Transverse colon (tissue), 4 donors: Measurements from ENCODE around the gene SFXN2. TPM values are rescaled to one million over a fixed set of nuclear protein-coding genes. Genes with fewer than 3 reads are reported as not detected.
"Not testable (repeated sequence)": the region's sequence is repeated elsewhere in the genome, so short reads cannot be mapped to it uniquely, and the experiment has no call there.

ENCODE experiments used
- DNase-seq: peaks from one replicate; pipeline ENCODE4 v3.0.0-alpha.2; 2019
- H3K27ac ChIP-seq, 4 donors: fragments of 200-600 bp; sonication (generic); 2 replicates each; pipeline ENCODE4 v1.5.1; 2016 to 2018; ENCODE audit warnings: inconsistent platforms in 4 of 4
- H3K27me3 ChIP-seq: fragments of 200-600 bp; sonication (generic); 2 replicates; pipeline ENCODE4 v1.5.1; 2017; ENCODE audit warnings: inconsistent platforms
- H3K36me3 ChIP-seq, 4 donors: fragments of 200-600 bp; sonication (generic); 2 replicates each; pipeline ENCODE4 v1.5.1; 2017 to 2019; ENCODE audit warnings: inconsistent platforms in 4 of 4
- H3K4me1 ChIP-seq, 4 donors: fragments of 200-600 bp; sonication (generic); 2 replicates each; pipeline ENCODE4 v1.5.1; 2017 to 2020; ENCODE audit warnings: inconsistent platforms in 4 of 4
- H3K4me3 ChIP-seq, 4 donors: fragments of 200-600 bp; sonication (generic); 1 replicate in 1 of 4; 2 replicates in 3 of 4; pipeline versions ENCODE4 v1.5.1 to v1.6.1; 2017 to 2019; ENCODE audit warnings: inconsistent platforms in 4 of 4
- H3K9me3 ChIP-seq, 2 donors: fragments of 200-600 bp; sonication (generic); 2 replicates each; pipeline ENCODE4 v1.5.1; 2017 to 2019; ENCODE audit warnings: inconsistent platforms in 2 of 2
- CTCF ChIP-seq, 5 experiments: fragments of 200-600 bp in 3 of 5; fragments of 450-650 bp in 2 of 5; sonication (generic) in 3 of 5; IDR thresholded peaks; 1 replicate in 2 of 5; 2 replicates in 3 of 5; pipeline ENCODE4 v1.5.1; 2016 to 2017; ENCODE audit warnings: antibody characterized with exemption in 5 of 5, inconsistent platforms in 3 of 5, mild to moderate bottlenecking in 2 of 5, moderate library complexity in 1 of 5
- EP300 ChIP-seq: sonication (generic); formaldehyde crosslinking; IDR thresholded peaks from one replicate; pipeline ENCODE4 v1.6.1; 2017; ENCODE audit warnings: antibody characterized with exemption, low read depth
- POLR2A ChIP-seq: fragments of 450-650 bp; IDR thresholded peaks from one replicate; pipeline ENCODE4 v1.6.1; 2016; ENCODE audit warnings: antibody characterized with exemption, mild to moderate bottlenecking, moderate library complexity
- POLR2AphosphoS5 ChIP-seq, 3 donors: sonication (generic); formaldehyde crosslinking; IDR thresholded peaks; one replicate each; pipeline ENCODE4 v1.6.1; 2016; ENCODE audit warnings: antibody characterized with exemption in 3 of 3
- WGBS, 2 donors: methylation state at CpG; one replicate each; pipeline ENCODE4 v1.1.5; 2018; ENCODE audit warnings: low coverage in 1 of 2; 5-methylcytosine and 5-hydroxymethylcytosine counted together
- in situ Hi-C, 4 donors: fragments of 200-750 bp; cut with MboI; loops; one replicate each; pipeline versions ENCODE4 v1.15.0 to v1.15.1; 2017; ENCODE audit warnings: low sequenced_read_pairs in 3 of 4, low pct_ligation_motif_present in 1 of 4, low pct_unique_long_range_greater_than_20kb in 1 of 4
- intact Hi-C: fragments of 100-400 bp; cut with DNase I; formaldehyde crosslinking; loops from one replicate; pipeline ENCODE4 v1.15.1; 2023; ENCODE audit warnings: low total_unique reads
- total RNA-seq, 4 donors: library from RNA; depleted of rRNA; stranded (reverse); fragments of >200 nt; gene quantifications; one replicate each; pipeline ENCODE4 v1.1.0, GENCODE V29; 2016

The SFXN2 gene
- 10 to 100 TPM in 2 of 4 donors, 1 to 10 TPM in 2; 2.1 to 64.9 (median 7.3) TPM for total RNA-seq

- intact Hi-C loops: no loop called here
- Histone ChIP-seq H3K4me3 (peak within 1 kb of the TSS; percentile 85 to 96 (median 88)), H3K27ac (peak within 1 kb of the TSS; percentile 89 to 94 (median 92)), H3K36me3 (no peaks in the 10 kb centered on the region), H3K4me1 (peaks cover 0 to 17% (median 12%) of the 10 kb centered on the region in 4 donors), H3K9me3 (no peaks in the 10 kb centered on the region), H3K27me3 (no peaks in the 10 kb centered on the region)
- 4% methylated on average over 46 of the region's 46 CpGs; no CpG with 5 or more reads in 1 of the 2 donors for WGBS, 2 donors
- peak; percentile 47 for DNase-seq
- no peak for TF ChIP-seq CTCF (IDR thresholded peaks at IDR 0.05)
- TF ChIP-seq EP300: no peak
- TF ChIP-seq POLR2A: peak; percentile 46
- no peak for TF ChIP-seq POLR2AphosphoS5 (IDR thresholded peaks at IDR 0.05)
- in situ Hi-C loops: no loop called here
Observed at GRCh38 chr10:102714621-102715455, at the start of gene SFXN2. Gene SFXN2 (plus strand): TSS chr10:102714636. CDS start chr10:102726637, 12,001 bp downstream.

- WGBS, 2 donors: 40 to 73% methylated on average over 5 to 9 of the region's 9 CpGs
- peaks cover 13 to 19% (median 13%) of the 10 kb centered on the region in 4 donors for H3K4me1 ChIP-seq
Observed at GRCh38 chr10:102665904-102666509, 48.4 kb upstream of the SFXN2 start.

GRCh38 chr10:102667411-102667810 lies 47.0 kb upstream of the SFXN2 start:
- H3K27ac ChIP-seq, DNase-seq, H3K4me3 ChIP-seq, in situ Hi-C loops, H3K9me3 ChIP-seq, intact Hi-C loops, H3K27me3 ChIP-seq, H3K36me3 ChIP-seq: not testable (repeated sequence)
- H3K4me1 ChIP-seq: peaks cover 3 to 13% (median 6%) of the 10 kb centered on the region in 4 donors
- WGBS, 2 donors: 92 to 100% methylated on average over 4 of the region's 4 CpGs

More at GRCh38 chr10:102665904-102666509, 48.4 kb upstream of the SFXN2 start:
- no peak for TF ChIP-seq POLR2AphosphoS5 (IDR thresholded peaks at IDR 0.05)
- no peak for TF ChIP-seq EP300
- no peak for TF ChIP-seq CTCF (IDR thresholded peaks at IDR 0.05)
- no peak for TF ChIP-seq POLR2A
- H3K27ac ChIP-seq: no peak overlapping the region
- H3K36me3 ChIP-seq: no peaks in the 10 kb centered on the region
- H3K27me3 ChIP-seq: no peaks in the 10 kb centered on the region
- no peaks in the 10 kb centered on the region for H3K9me3 ChIP-seq
- H3K4me3 ChIP-seq: no peak overlapping the region
- intact Hi-C loops (loop anchor here (1.0 kb wide), 1 partner anchor 35 kb away; no protein-coding TSS in a partner anchor), in situ Hi-C loops (no loop called here)
- no peak for DNase-seq

DNA sequence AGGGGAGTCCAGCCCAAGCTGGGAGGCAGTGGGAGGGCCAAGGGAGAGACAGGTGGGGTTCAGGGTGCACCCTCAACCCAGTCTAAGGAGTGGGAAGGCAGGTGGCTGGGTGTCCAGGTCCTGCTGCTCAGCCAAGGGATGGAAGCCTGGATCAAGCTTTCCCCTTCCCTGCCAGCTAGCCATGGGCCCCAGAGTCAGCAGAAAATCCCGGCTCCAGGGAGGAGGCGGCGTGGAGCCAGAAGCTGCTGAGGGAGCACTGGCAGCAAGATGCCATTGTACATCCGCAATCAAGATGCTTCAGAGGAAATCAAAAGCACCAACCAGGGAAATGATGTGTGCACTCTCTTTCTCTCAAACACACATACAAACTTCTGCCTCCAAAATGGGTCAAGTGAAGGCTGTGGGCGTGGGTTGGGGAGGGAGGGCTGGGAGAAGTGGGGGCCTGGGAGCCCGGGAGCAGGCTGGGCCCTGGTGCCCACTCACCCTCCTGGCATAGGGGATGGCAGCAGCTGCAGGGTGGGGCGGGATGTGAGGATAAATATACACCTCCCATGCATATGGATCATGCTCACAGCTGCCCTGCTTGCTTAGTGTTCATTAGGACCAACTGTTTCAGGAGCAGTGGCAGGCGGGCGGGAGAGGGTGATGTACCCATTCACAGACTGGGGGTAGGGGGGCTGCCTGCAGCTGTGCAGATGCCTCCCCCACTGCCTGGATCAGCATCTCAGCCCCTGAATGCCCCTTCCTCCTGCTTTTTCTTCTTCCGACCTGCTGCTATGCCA lies 45.9 kb upstream of the SFXN2 start:
- Histone ChIP-seq H3K27ac (peak overlapping the region in 3 of 4 donors; percentile 27 to 44 (median 40)), H3K27me3 (no peaks in the 10 kb centered on the region), H3K36me3 (no peaks in the 10 kb centered on the region), H3K4me3 (no peak overlapping the region), H3K9me3 (no peaks in the 10 kb centered on the region), H3K4me1 (peaks cover 6 to 18% (median 7%) of the 10 kb centered on the region in 4 donors)
- in situ Hi-C loops (no loop called here), intact Hi-C loops (no loop called here)
- TF ChIP-seq EP300 (no peak), CTCF (IDR thresholded peaks at IDR 0.05) (no peak), POLR2A (no peak), POLR2AphosphoS5 (IDR thresholded peaks at IDR 0.05) (no peak)
- 79% methylated on average over 10 of the region's 10 CpGs; no CpG with 5 or more reads in 1 of the 2 donors for WGBS, 2 donors
- DNase-seq: no peak
